IMR-90 (cell line): ENCODE results near the gene ARF1. TPM values are rescaled to one million over a fixed set of nuclear protein-coding genes. Genes with fewer than 3 reads are reported as not detected.

Experiments used
- ATAC-seq: fragments of 200-7000 bp; cut with Tn5 transposase; 2 replicates; pipeline ENCODE4 v1.9.1; 2020; ENCODE audit warnings: low read depth, mild to moderate bottlenecking, moderate library complexity
- BruUV-seq: library from RNA; stranded (reverse); fragments of 400-500 nt; replicated peaks from 2 replicates; lab custom pipeline; 2021; lab: Mats Ljungman, UMichigan
- CTCF ChIA-PET: fragments of 300-600 bp; formaldehyde crosslinking; extraction: SDS; loops from one replicate; lab custom pipeline; 2021; ENCODE audit warnings: antibody characterized with exemption; lab: Yijun Ruan, JAX
- POLR2A ChIA-PET: fragments of 300-600 bp; sonication (Branson Sonifier 250); formaldehyde crosslinking; loops from one replicate; lab custom pipeline; 2022; ENCODE audit warnings: antibody characterized with exemption; ENCODE audit not compliant: unreplicated experiment; lab: Charles Lee
- DNase-seq: peaks from one replicate; pipeline ENCODE4 v3.0.0; 2013
- H2AFZ ChIP-seq: replicated peaks from 2 replicates; pipeline ENCODE3; 2013; ENCODE audit warnings: low read length, mild to moderate bottlenecking; ENCODE audit not compliant: poor library complexity
- H2AK5ac ChIP-seq: 2 replicates; pipeline ENCODE4 v1.6.1; 2013; ENCODE audit warnings: low read depth, low read length, inconsistent platforms
- H2AK9ac ChIP-seq: replicated peaks from 2 replicates; pipeline ENCODE3; 2013; ENCODE audit warnings: mild to moderate bottlenecking, low read depth, low read length, moderate library complexity; ENCODE audit not compliant: poor library complexity
- H2BK120ac ChIP-seq: 2 replicates; pipeline ENCODE4 v1.6.1; 2013; ENCODE audit warnings: low read depth, low read length, inconsistent platforms
- H2BK15ac ChIP-seq: 3 replicates; pipeline ENCODE4 v1.6.1; 2013; ENCODE audit warnings: low read depth, low read length, inconsistent platforms
- H2BK20ac ChIP-seq: 2 replicates; pipeline ENCODE4 v1.6.1; 2013; ENCODE audit warnings: low read depth, mild to moderate bottlenecking, inconsistent platforms, low read length, moderate library complexity
- H2BK5ac ChIP-seq: 2 replicates; pipeline ENCODE4 v1.6.1; 2013; ENCODE audit warnings: mild to moderate bottlenecking, low read depth, low read length, inconsistent platforms; ENCODE audit not compliant: poor library complexity, severe bottlenecking
- H3K14ac ChIP-seq: replicated peaks from 2 replicates; pipeline ENCODE4 v1.6.1; 2013; ENCODE audit warnings: low read depth, low read length, inconsistent platforms
- H3K18ac ChIP-seq: 2 replicates; pipeline ENCODE4 v1.6.1; 2013; ENCODE audit warnings: low read depth, low read length, control low read depth
- H3K23ac ChIP-seq: 2 replicates; pipeline ENCODE4 v1.6.1; 2013; ENCODE audit warnings: low read depth, low read length, inconsistent platforms
- H3K27ac ChIP-seq: 2 replicates; pipeline ENCODE4 v1.5.1; 2013; ENCODE audit warnings: mild to moderate bottlenecking, control low read depth, low read length; ENCODE audit not compliant: insufficient read depth
- H3K27me3 ChIP-seq: 2 replicates; pipeline ENCODE4 v1.6.1; 2013; ENCODE audit warnings: low read length; ENCODE audit not compliant: control insufficient read depth, insufficient read depth
- H3K36me3 ChIP-seq: 2 replicates; pipeline ENCODE4 v1.6.1; 2013; ENCODE audit warnings: low read length, mixed read lengths; ENCODE audit not compliant: control insufficient read depth, insufficient read depth
- H3K4ac ChIP-seq: 2 replicates; pipeline ENCODE4 v1.6.1; 2013; ENCODE audit warnings: low read depth, low read length, inconsistent platforms
- H3K4me1 ChIP-seq: 2 replicates; pipeline ENCODE4 v1.6.1; 2013; ENCODE audit warnings: low read length, mixed read lengths; ENCODE audit not compliant: control insufficient read depth, insufficient read depth
- H3K4me2 ChIP-seq: 2 replicates; pipeline ENCODE4 v1.6.1; 2013; ENCODE audit warnings: low read depth, mild to moderate bottlenecking, control low read depth, low read length, moderate library complexity
- H3K4me3 ChIP-seq: 2 replicates; pipeline ENCODE4 v1.5.1; 2013; ENCODE audit warnings: low read depth, mild to moderate bottlenecking, control low read depth, low read length, moderate library complexity; ENCODE audit not compliant: insufficient read depth
- H3K56ac ChIP-seq: 2 replicates; pipeline ENCODE4 v1.6.1; 2013; ENCODE audit warnings: low read length, inconsistent platforms; ENCODE audit not compliant: insufficient read depth; ENCODE audit errors: extremely low read depth
- H3K79me1 ChIP-seq, 2 experiments: 2 replicates each; pipeline ENCODE4 v1.6.1; 2013; ENCODE audit warnings: low read length in 2 of 2, inconsistent platforms in 1 of 2, low read depth in 1 of 2
- H3K9ac ChIP-seq: 2 replicates; pipeline ENCODE4 v1.6.1; 2013; ENCODE audit warnings: low read depth, low read length, control low read depth
- H3K9me1 ChIP-seq: 2 replicates; pipeline ENCODE4 v1.6.1; 2013; ENCODE audit warnings: low read length, inconsistent platforms; ENCODE audit not compliant: insufficient read depth
- H3K9me3 ChIP-seq: 2 replicates; pipeline ENCODE4 v1.6.1; 2013; ENCODE audit warnings: low read length; ENCODE audit not compliant: control insufficient read depth, insufficient read depth
- H4K20me1 ChIP-seq: 2 replicates; pipeline ENCODE4 v1.6.1; 2013; ENCODE audit warnings: low read length, inconsistent platforms; ENCODE audit not compliant: insufficient read depth
- H4K5ac ChIP-seq: 2 replicates; pipeline ENCODE4 v1.6.1; 2013; ENCODE audit warnings: mild to moderate bottlenecking, low read depth, low read length, control low read depth
- H4K8ac ChIP-seq, 2 experiments: 2 replicates each; pipeline ENCODE4 v1.6.1; 2013; ENCODE audit warnings: low read depth in 2 of 2, low read length in 2 of 2, control low read depth in 1 of 2, inconsistent platforms in 1 of 2
- H4K91ac ChIP-seq: 2 replicates; pipeline ENCODE4 v1.6.1; 2013; ENCODE audit warnings: low read depth, low read length, inconsistent platforms; ENCODE audit not compliant: insufficient read depth
- CHD1 ChIP-seq: IDR thresholded peaks from 2 replicates; pipeline ENCODE4 v1.6.1; 2012; ENCODE audit warnings: low read depth, low read length, improper control_type of control experiment
- POLR2A ChIP-seq: IDR thresholded peaks from 2 replicates; pipeline ENCODE4 v1.6.1; 2012; ENCODE audit warnings: mild to moderate bottlenecking, low read depth, low read length
- RAD21 ChIP-seq: IDR thresholded peaks from 2 replicates; pipeline ENCODE4 v1.6.1; 2012; ENCODE audit warnings: low read length, improper control_type of control experiment
- RCOR1 ChIP-seq: IDR thresholded peaks from 2 replicates; pipeline ENCODE4 v1.6.1; 2012; ENCODE audit warnings: mild to moderate bottlenecking, low read length, improper control_type of control experiment; ENCODE audit not compliant: insufficient replicate concordance
- WGBS, 2 experiments: methylation state at CpG; one replicate each; pipeline versions ENCODE4 v1.1.5 to v1.1.7; 2013; ENCODE audit warnings: missing lambda C conversion rate in 2 of 2; ENCODE audit not compliant: insufficient read length in 1 of 2; ENCODE audit errors: extremely low coverage in 2 of 2; 5-methylcytosine and 5-hydroxymethylcytosine counted together
- dilution Hi-C: fragments of 300-500 bp; cut with HindIII; formaldehyde crosslinking; loops from one replicate; pipeline ENCODE4 v1.14.3; 2018; ENCODE audit warnings: low sequenced_read_pairs; ENCODE audit not compliant: unreplicated experiment
- in situ Hi-C: fragments of 300-500 bp; cut with MboI; formaldehyde crosslinking; loops from 3 replicates; pipeline ENCODE4 v1.14.3; 2019; ENCODE audit warnings: low sequenced_read_pairs, inconsistent platforms, mixed read lengths
- intact Hi-C: fragments of 100-400 bp; cut with micrococcal nuclease; formaldehyde crosslinking; loops from 2 replicates; pipeline ENCODE4 v1.10.0; 2022
- polyA plus RNA-seq, 3 experiments: library from polyadenylated mRNA; depleted of rRNA; stranded (reverse); fragments of >200 nt; gene quantifications; 2 replicates each; pipeline ENCODE4 v1.2.3, GENCODE V29; 2012; ENCODE audit warnings: low replicate concordance in 1 of 3
- total RNA-seq: library from RNA; depleted of rRNA; stranded (reverse); fragments of >200 nt; gene quantifications from 2 replicates; pipeline ENCODE4 v1.2.3, GENCODE V29; 2012
- TF ChIP-seq, protein P1 (sequence below): conservative IDR thresholded peaks from 2 replicates; pipeline ENCODE4 v1.5.1; 2012; ENCODE audit warnings: mild to moderate bottlenecking, low read depth, low read length, improper control_type of control experiment
- TF ChIP-seq, protein P2 (sequence below): fragments of 150-350 bp; IDR thresholded peaks from 2 replicates; pipeline ENCODE4 v1.6.1; 2016; ENCODE audit warnings: low read depth, mild to moderate bottlenecking, low read length, moderate library complexity, borderline replicate concordance

ARF1 gene
- total and polyA plus RNA-seq, 2 of the 4 experiments (the other 2 are of a cell fraction) = 330 to 1,100 TPM

DNA sequence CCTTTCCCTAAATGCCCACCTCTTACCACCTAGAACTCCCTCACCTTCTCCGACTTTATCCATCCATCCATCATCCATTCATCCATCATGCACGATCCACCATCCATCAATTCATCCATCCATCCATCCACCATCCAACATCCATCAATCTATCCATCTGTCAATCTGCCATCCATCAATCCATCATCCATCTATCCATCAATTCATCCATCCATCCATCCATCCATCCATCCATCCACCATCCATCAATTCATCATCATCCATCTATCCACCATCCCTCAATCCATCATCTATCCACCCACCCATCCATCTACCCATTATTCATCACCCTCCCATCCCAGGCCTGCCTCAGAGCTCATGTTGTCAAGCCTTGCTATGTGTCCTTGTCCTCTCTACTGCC is 41.2 kb upstream of the ARF1 start:
- Histone ChIP-seq H4K91ac (no peak overlapping the region), H3K4me1 (no peaks in the 10 kb centered on the region), H3K79me1 (no peaks in the 10 kb centered on the region), H3K27ac (no peak overlapping the region), H3K23ac (no peak overlapping the region), H3K4ac (no peak overlapping the region), H2BK15ac (no peak overlapping the region), H2AK9ac (no peak overlapping the region), H3K14ac (no peak overlapping the region), H3K9me1 (no peaks in the 10 kb centered on the region), H3K18ac (no peak overlapping the region), H4K20me1 (no peaks in the 10 kb centered on the region; the same call in 1 of the 2 replicates), H3K4me3 (no peak overlapping the region), H2BK5ac (no peak overlapping the region), H2AFZ (no peak overlapping the region), H3K56ac (no peak overlapping the region), H3K27me3 (peaks cover 52% of the 10 kb centered on the region), H3K36me3 (no peaks in the 10 kb centered on the region), H2BK20ac (no peak overlapping the region), H4K8ac (no peak overlapping the region), H3K4me2 (no peak overlapping the region), H3K9me3 (no peaks in the 10 kb centered on the region; the same call in 1 of the 2 replicates), H2BK120ac (no peak overlapping the region), H2AK5ac (no peak overlapping the region), H3K9ac (no peak overlapping the region), H4K5ac (no peak overlapping the region)
- ChIA-PET CTCF (no interaction called here), POLR2A (no interaction called here)
- dilution Hi-C loops = no loop called here
- intact Hi-C loops = no loop called here
- no peak for DNase-seq
- no TSS peak for BruUV-seq
- WGBS, 2 experiments = 51 to 100% methylated on average over 1 to 2 of the region's 2 CpGs
- no peak for ATAC-seq
- no peak for TF ChIP-seq RCOR1
- no peak for TF ChIP-seq RAD21
- TF ChIP-seq, protein P1, sequence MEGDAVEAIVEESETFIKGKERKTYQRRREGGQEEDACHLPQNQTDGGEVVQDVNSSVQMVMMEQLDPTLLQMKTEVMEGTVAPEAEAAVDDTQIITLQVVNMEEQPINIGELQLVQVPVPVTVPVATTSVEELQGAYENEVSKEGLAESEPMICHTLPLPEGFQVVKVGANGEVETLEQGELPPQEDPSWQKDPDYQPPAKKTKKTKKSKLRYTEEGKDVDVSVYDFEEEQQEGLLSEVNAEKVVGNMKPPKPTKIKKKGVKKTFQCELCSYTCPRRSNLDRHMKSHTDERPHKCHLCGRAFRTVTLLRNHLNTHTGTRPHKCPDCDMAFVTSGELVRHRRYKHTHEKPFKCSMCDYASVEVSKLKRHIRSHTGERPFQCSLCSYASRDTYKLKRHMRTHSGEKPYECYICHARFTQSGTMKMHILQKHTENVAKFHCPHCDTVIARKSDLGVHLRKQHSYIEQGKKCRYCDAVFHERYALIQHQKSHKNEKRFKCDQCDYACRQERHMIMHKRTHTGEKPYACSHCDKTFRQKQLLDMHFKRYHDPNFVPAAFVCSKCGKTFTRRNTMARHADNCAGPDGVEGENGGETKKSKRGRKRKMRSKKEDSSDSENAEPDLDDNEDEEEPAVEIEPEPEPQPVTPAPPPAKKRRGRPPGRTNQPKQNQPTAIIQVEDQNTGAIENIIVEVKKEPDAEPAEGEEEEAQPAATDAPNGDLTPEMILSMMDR = no peak
- no peak for TF ChIP-seq POLR2A
- TF ChIP-seq CHD1 = no peak
- TF ChIP-seq, protein P2, sequence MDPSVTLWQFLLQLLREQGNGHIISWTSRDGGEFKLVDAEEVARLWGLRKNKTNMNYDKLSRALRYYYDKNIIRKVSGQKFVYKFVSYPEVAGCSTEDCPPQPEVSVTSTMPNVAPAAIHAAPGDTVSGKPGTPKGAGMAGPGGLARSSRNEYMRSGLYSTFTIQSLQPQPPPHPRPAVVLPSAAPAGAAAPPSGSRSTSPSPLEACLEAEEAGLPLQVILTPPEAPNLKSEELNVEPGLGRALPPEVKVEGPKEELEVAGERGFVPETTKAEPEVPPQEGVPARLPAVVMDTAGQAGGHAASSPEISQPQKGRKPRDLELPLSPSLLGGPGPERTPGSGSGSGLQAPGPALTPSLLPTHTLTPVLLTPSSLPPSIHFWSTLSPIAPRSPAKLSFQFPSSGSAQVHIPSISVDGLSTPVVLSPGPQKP = no peak
- in situ Hi-C loops = no loop called here
